Measurements from ENCODE around the gene GSTP1.
"Not testable (repeated sequence)": the region's sequence is repeated elsewhere in the genome, so short reads cannot be mapped to it uniquely, and the experiment has no call there.

GRCh38 chr11:67626131-67626833, 42.7 kb downstream of the GSTP1 start:
- TF ChIP-seq CTCF (IDR thresholded peaks at IDR 0.05); NRF1 (IDR thresholded peaks at IDR 0.05; ENCODE audit: low read depth, low read length); GABPA (IDR thresholded peaks at IDR 0.05; ENCODE audit: low read depth): not testable (repeated sequence)
- TF ChIP-seq, protein P1, sequence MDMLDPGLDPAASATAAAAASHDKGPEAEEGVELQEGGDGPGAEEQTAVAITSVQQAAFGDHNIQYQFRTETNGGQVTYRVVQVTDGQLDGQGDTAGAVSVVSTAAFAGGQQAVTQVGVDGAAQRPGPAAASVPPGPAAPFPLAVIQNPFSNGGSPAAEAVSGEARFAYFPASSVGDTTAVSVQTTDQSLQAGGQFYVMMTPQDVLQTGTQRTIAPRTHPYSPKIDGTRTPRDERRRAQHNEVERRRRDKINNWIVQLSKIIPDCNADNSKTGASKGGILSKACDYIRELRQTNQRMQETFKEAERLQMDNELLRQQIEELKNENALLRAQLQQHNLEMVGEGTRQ (IDR thresholded peaks at IDR 0.05; ENCODE audit: borderline replicate concordance, low read depth, low read length) = not testable (repeated sequence)
